ENCODE data around the gene WNK3. TPM values are rescaled to one million over a fixed set of nuclear protein-coding genes. Genes with fewer than 3 reads are reported as not detected.

The WNK3 gene
- polyA plus RNA-seq, 1 of the 3 experiments (the other 2 are of a cell fraction), result 0.54 TPM

DNA sequence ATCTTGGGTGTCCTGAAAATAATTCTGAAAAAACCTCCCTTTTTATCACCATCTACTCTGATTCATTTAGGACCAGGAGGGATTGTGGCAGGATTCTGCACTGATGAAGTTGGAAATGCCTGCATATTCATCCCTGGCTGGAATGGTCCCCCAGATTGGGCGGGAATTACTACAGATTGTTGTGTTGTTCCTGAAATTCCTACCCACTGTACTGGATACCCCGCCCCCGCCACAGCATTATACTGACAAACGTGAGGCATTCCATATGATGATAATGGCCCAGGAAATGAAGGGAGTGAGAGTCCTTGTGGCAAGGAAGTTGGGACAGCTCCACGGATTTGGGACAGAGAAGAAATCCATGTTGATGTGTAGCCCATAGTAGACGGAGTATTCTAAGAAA lies 159.6 kb downstream of the WNK3 start:
- TF ChIP-seq SMC3 (IDR thresholded peaks at IDR 0.05; ENCODE audit: low read depth, low read length) (no peak), TAF1 (IDR thresholded peaks at IDR 0.05; ENCODE audit: borderline replicate concordance, low read depth, low read length) (no peak), IRF3 (IDR thresholded peaks at IDR 0.05; ENCODE audit: low read depth, low read length) (no peak)
- ChIA-PET POLR2A (interaction anchor here (0.6 kb wide), 1 partner anchor 615 kb away, joined by 3 read pairs; no protein-coding TSS in a partner anchor), CTCF (no interaction called here)
- peaks cover 3% of the 10 kb centered on the region for H3F3A ChIP-seq (replicated peaks; ENCODE audit: insufficient read depth)
- no peak overlapping the region for H3K27ac ChIP-seq (ENCODE audit: low read depth in 2 of 2, low read length in 1 of 2)
- H3K9ac ChIP-seq, result no peak overlapping the region
- H3K27me3 ChIP-seq (ENCODE audit: insufficient read depth), result no peaks in the 10 kb centered on the region
- no peak overlapping the region for H2AFZ ChIP-seq (ENCODE audit: low read depth)
- peaks cover 0 to 3% of the 10 kb centered on the region in 2 experiments; a peak in 2 of 4 replicates for H3K4me1 ChIP-seq (ENCODE audit: control insufficient read depth in 1 of 2, insufficient read depth in 2 of 2, low read depth in 1 of 2, low read length in 1 of 2)
- DNase-seq, result no peak
- H3K4me3 ChIP-seq (ENCODE audit: low read depth in 2 of 2, low read length in 1 of 2), result no peak overlapping the region
- H3K9me3 ChIP-seq, result no peaks in the 10 kb centered on the region; the same call in 1 of the 2 replicates
- no peaks in the 10 kb centered on the region for H3K79me2 ChIP-seq (ENCODE audit: insufficient read depth)
- no peaks in the 10 kb centered on the region for H3K36me3 ChIP-seq (replicated peaks in 1 of 2; ENCODE audit: control insufficient read depth in 1 of 2, insufficient read depth in 2 of 2, low read length in 1 of 2)
- no peaks in the 10 kb centered on the region for H4K20me1 ChIP-seq (ENCODE audit: insufficient read depth)
- 32% methylated on average over 6 of the region's 6 CpGs for WGBS (ENCODE audit: low lambda C conversion rate)
- H3K9me2 ChIP-seq, result no peaks in the 10 kb centered on the region
- H3K4me2 ChIP-seq, result no peak overlapping the region

DNA sequence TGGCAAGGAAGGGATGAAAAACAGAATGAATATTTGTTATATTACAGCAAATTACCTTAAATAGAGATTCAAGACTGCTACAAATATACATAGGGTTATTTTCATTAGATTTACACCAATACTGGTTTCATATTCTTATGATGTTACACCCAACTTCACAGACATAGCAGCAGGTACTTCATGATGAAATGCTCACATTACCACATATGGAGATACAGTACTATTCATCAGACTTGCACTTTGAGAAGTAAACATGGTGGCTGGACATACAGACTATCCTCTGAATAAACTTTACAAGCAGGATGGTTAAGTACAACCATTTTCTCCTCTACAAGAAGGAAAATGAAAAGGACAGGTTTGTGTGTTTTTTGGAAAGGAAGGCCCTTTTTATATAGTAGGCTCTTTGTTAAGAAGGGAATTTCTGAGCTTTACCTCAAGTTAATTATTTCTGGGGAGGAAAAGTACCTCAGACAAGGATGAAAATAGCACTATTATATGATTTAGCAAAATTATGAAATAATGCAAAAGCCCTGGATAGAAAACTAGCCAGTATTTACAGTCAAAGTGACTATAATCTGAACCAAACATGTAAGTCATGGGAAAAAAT lies 162.8 kb downstream of the WNK3 start:
- CTCF ChIA-PET, result no interaction called here
- POLR2A ChIA-PET, result no interaction called here
- no peaks in the 10 kb centered on the region for H3K9me2 ChIP-seq
- no peak overlapping the region for H2AFZ ChIP-seq (ENCODE audit: low read depth)
- H3K36me3 ChIP-seq (replicated peaks in 1 of 2; ENCODE audit: control insufficient read depth in 1 of 2, insufficient read depth in 2 of 2, low read length in 1 of 2), result no peaks in the 10 kb centered on the region
- DNase-seq, result no peak
- no peaks in the 10 kb centered on the region for H3K27me3 ChIP-seq (ENCODE audit: insufficient read depth)
- no peaks in the 10 kb centered on the region for H3K79me2 ChIP-seq (ENCODE audit: insufficient read depth)
- H3K27ac ChIP-seq (ENCODE audit: low read depth in 2 of 2, low read length in 1 of 2), result no peak overlapping the region
- no peak for TF ChIP-seq YY1 (IDR thresholded peaks at IDR 0.05; ENCODE audit: low read depth)
- TF ChIP-seq EP300 (IDR thresholded peaks at IDR 0.05; ENCODE audit: borderline replicate concordance in 1 of 2, low read depth in 1 of 2, low read length in 1 of 2), result no peak
- TF ChIP-seq RFX5 (IDR thresholded peaks at IDR 0.05; ENCODE audit: low read length), result no peak
- no peak for TF ChIP-seq TAF1 (IDR thresholded peaks at IDR 0.05; ENCODE audit: borderline replicate concordance, low read depth, low read length)
- TF ChIP-seq ELF1 (IDR thresholded peaks at IDR 0.05), result no peak
- TF ChIP-seq, protein P1, sequence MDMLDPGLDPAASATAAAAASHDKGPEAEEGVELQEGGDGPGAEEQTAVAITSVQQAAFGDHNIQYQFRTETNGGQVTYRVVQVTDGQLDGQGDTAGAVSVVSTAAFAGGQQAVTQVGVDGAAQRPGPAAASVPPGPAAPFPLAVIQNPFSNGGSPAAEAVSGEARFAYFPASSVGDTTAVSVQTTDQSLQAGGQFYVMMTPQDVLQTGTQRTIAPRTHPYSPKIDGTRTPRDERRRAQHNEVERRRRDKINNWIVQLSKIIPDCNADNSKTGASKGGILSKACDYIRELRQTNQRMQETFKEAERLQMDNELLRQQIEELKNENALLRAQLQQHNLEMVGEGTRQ (IDR thresholded peaks at IDR 0.05; ENCODE audit: borderline replicate concordance, low read depth, low read length), result no peak
- no peak for TF ChIP-seq NFIC (IDR thresholded peaks at IDR 0.05; ENCODE audit: borderline replicate concordance)
- no peak for TF ChIP-seq RCOR1 (IDR thresholded peaks at IDR 0.05; ENCODE audit: low read length)
- TF ChIP-seq TCF12 (IDR thresholded peaks at IDR 0.05), result no peak
- TF ChIP-seq FOXM1 (IDR thresholded peaks at IDR 0.05; ENCODE audit: low read depth), result no peak
- TF ChIP-seq USF1 (IDR thresholded peaks at IDR 0.05; ENCODE audit: borderline replicate concordance, low read depth), result no peak
- TF ChIP-seq REST (IDR thresholded peaks at IDR 0.05; ENCODE audit: low read depth, low read length), result no peak
- no peak for TF ChIP-seq TEAD4 (IDR thresholded peaks at IDR 0.05; ENCODE audit: borderline replicate concordance, insufficient read depth)
- no peak for TF ChIP-seq RAD21 (IDR thresholded peaks at IDR 0.05; ENCODE audit: low read length)
- no peak for TF ChIP-seq CTCF (IDR thresholded peaks at IDR 0.05)
- H4K20me1 ChIP-seq (ENCODE audit: insufficient read depth), result no peaks in the 10 kb centered on the region
- H3K4me3 ChIP-seq (ENCODE audit: low read depth in 2 of 2, low read length in 1 of 2), result no peak overlapping the region
- H3F3A ChIP-seq (replicated peaks; ENCODE audit: insufficient read depth), result peaks cover 5% of the 10 kb centered on the region
- no peaks in the 10 kb centered on the region for H3K9me3 ChIP-seq
- H3K4me1 ChIP-seq (ENCODE audit: control insufficient read depth in 1 of 2, insufficient read depth in 2 of 2, low read depth in 1 of 2, low read length in 1 of 2), result peaks cover 0 to 3% of the 10 kb centered on the region in 2 experiments; a peak in 2 of 4 replicates
- H3K9ac ChIP-seq, result no peak overlapping the region
- no peak overlapping the region for H3K4me2 ChIP-seq
